Progenitor cell of endocrine pancreas (in vitro differentiated cells): ENCODE data around the gene BCKDK. TPM values are rescaled to one million over a fixed set of nuclear protein-coding genes. Genes with fewer than 3 reads are reported as not detected.
A peak's percentile ranks its signal among the peaks of the same experiment; 100 is the strongest.

Experiments
- DNase-seq: peaks from one replicate; pipeline ENCODE4 v3.0.0; 2021; ENCODE audit warnings: low spot score; ENCODE audit not compliant: unreplicated experiment
- H3K27ac Mint-ChIP-seq: 2 replicates; pipeline ENCODE4 v1.8.0; 2021; ENCODE audit warnings: mild to moderate bottlenecking, moderate library complexity, mixed read lengths
- H3K27me3 Mint-ChIP-seq: 2 replicates; pipeline ENCODE4 v1.8.0; 2021; ENCODE audit warnings: mixed read lengths
- H3K36me3 Mint-ChIP-seq: 2 replicates; pipeline ENCODE4 v1.8.0; 2022; ENCODE audit warnings: mixed read lengths; ENCODE audit not compliant: insufficient read depth
- H3K4me1 Mint-ChIP-seq: 2 replicates; pipeline ENCODE4 v1.8.0; 2021; ENCODE audit warnings: low read depth, mixed read lengths
- H3K4me3 Mint-ChIP-seq: 2 replicates; pipeline ENCODE4 v1.8.0; 2021; ENCODE audit warnings: low read depth, mild to moderate bottlenecking, moderate library complexity, mixed read lengths
- H3K9me3 Mint-ChIP-seq: 2 replicates; pipeline ENCODE4 v1.8.0; 2021; ENCODE audit warnings: low read depth, mixed read lengths
- total RNA-seq: library from RNA; stranded (reverse); gene quantifications from 2 replicates; pipeline ENCODE4 v1.2.1, GENCODE V29; 2021
- TF ChIP-seq, protein P1 (sequence below): fragments of 200-600 bp; sonication (generic); IDR thresholded peaks from one replicate; pipeline ENCODE4 v1.5.0; 2021; ENCODE audit warnings: antibody characterized with exemption, mild to moderate bottlenecking; ENCODE audit not compliant: unreplicated experiment

Gene BCKDK
- total RNA-seq, 1 donor from 2014 or later: 41.7 TPM

DNA sequence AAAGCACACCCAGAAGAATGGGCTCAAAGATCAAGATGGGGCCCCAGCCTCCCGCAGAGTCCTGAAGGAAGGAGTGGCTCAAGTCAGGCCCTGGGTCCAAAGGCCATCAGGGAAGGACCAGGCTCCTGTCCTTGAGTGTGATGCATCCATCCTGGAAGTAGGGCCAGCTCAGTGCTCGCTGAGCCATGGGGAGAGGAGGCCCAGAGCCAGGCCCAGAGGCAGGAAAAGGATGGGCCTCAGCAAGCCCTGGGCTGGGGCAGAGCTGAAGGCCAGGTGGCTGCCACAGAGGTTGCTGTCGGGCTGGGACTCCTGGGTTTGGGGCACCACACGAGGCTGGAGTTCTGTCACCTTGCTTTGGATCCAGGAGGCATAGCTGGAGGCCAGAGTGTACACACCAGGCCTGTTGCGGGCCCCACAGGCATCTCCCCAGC, 23.7 kb downstream of the BCKDK start:
- peaks cover 40% of the 10 kb centered on the region for H3K4me1 Mint-ChIP-seq
- no peak overlapping the region for H3K4me3 Mint-ChIP-seq
- peak overlapping the region; percentile 98 for H3K27ac Mint-ChIP-seq
- H3K36me3 Mint-ChIP-seq: peaks cover 15% of the 10 kb centered on the region
- no peak for DNase-seq
- no peaks in the 10 kb centered on the region for H3K27me3 Mint-ChIP-seq
- TF ChIP-seq, protein P1, sequence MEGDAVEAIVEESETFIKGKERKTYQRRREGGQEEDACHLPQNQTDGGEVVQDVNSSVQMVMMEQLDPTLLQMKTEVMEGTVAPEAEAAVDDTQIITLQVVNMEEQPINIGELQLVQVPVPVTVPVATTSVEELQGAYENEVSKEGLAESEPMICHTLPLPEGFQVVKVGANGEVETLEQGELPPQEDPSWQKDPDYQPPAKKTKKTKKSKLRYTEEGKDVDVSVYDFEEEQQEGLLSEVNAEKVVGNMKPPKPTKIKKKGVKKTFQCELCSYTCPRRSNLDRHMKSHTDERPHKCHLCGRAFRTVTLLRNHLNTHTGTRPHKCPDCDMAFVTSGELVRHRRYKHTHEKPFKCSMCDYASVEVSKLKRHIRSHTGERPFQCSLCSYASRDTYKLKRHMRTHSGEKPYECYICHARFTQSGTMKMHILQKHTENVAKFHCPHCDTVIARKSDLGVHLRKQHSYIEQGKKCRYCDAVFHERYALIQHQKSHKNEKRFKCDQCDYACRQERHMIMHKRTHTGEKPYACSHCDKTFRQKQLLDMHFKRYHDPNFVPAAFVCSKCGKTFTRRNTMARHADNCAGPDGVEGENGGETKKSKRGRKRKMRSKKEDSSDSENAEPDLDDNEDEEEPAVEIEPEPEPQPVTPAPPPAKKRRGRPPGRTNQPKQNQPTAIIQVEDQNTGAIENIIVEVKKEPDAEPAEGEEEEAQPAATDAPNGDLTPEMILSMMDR: no peak
- H3K9me3 Mint-ChIP-seq: no peaks in the 10 kb centered on the region

DNA sequence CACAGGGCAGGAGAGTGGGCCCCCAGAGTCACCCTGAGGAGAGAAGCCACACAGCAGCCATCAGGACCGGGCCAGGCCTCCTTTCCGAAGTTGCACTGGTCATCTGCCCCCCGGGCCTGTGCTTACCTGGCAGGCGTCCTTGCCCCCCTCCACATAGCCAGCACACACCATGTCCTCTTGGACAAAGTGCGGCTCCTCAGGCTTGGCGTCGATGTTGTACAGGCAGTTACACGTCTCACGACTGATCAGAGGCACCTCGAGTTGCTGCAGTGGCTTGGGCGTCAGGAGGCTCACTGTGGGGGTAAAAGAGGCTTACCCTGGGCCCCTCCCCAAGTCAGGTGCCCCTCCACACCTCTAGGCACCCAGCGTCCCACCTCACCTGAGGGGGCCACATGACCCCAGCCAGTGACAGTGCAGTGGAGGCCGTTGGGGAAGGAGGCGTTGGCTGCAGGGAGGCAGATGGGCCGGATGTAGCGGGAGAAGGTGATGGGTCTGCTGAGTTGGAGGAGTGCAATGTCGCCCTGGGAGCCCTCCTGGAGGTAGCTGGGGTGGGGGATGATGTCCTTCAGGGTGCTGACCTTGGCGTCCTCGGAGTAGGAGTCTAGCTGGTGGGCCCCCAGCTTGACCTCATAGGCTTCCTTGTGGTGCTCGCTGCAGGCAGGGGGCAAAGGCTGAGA, 24.3 kb downstream of the BCKDK start:
- Mint-ChIP-seq H3K4me1 (peaks cover 40% of the 10 kb centered on the region), H3K36me3 (peaks cover 15% of the 10 kb centered on the region), H3K4me3 (no peak overlapping the region), H3K27ac (peak overlapping the region; percentile 10), H3K9me3 (no peaks in the 10 kb centered on the region), H3K27me3 (no peaks in the 10 kb centered on the region)
- TF ChIP-seq, protein P1: no peak
- no peak for DNase-seq

DNA sequence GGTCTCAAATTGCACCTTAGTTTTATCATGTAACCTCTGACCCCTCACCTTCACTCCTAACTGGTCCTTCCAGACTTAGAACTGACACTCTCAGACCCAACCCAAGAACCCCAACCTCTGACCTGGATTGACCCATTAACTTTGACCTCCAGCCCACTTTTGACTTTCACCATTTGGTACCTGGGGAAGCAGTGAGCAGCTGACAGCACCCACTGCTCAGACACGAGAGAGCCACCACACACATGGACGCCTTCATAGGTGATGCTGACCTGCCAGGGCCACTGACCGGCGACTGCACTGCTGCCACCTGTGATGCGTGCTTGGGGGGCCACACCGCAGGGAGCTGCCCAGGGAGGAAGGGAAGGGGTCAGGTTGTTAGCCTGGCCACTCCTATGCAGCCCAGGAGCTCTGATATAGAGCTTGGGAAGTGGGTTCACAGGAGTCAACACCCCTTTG, 24.9 kb downstream of the BCKDK start:
- peaks cover 14% of the 10 kb centered on the region for H3K36me3 Mint-ChIP-seq

DNA sequence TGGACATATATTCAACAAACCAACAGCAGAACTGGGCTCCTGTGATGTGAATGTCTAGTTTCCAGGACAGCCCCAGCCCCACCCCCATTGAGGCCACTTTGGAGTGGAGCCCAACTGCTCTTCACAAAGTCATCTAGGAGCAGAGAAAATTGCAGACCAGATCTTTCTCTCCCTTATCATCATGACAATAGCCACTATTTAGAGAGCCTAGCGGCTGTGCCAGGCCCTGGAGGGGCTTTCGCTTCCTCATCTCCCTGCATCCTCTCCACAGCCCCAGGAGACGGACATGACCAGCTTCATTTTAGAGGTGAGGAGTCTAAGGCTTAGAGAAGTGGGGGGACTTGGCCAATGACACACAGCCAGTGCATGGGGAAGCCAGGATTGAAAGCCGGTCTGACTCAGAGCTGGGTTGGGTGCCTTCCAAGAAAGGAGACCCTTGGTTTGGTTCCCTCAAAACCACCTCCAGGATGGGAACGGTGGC, 25.9 kb downstream of the BCKDK start:
- Mint-ChIP-seq H3K36me3 (peaks cover 14% of the 10 kb centered on the region), H3K4me3 (peak overlapping the region; percentile 91), H3K9me3 (no peaks in the 10 kb centered on the region), H3K4me1 (peaks cover 49% of the 10 kb centered on the region), H3K27ac (peak overlapping the region; percentile 98), H3K27me3 (no peaks in the 10 kb centered on the region)
- no peak for DNase-seq
- TF ChIP-seq, protein P1: no peak

More for the DNA sequence above, 24.9 kb downstream of the BCKDK start:
- H3K9me3 Mint-ChIP-seq: no peaks in the 10 kb centered on the region
- peak overlapping the region; percentile 91 for H3K4me3 Mint-ChIP-seq
- H3K4me1 Mint-ChIP-seq: peaks cover 40% of the 10 kb centered on the region
- TF ChIP-seq, protein P1: no peak
- DNase-seq: no peak
- H3K27me3 Mint-ChIP-seq: no peaks in the 10 kb centered on the region
- H3K27ac Mint-ChIP-seq: peak overlapping the region; percentile 93

DNA sequence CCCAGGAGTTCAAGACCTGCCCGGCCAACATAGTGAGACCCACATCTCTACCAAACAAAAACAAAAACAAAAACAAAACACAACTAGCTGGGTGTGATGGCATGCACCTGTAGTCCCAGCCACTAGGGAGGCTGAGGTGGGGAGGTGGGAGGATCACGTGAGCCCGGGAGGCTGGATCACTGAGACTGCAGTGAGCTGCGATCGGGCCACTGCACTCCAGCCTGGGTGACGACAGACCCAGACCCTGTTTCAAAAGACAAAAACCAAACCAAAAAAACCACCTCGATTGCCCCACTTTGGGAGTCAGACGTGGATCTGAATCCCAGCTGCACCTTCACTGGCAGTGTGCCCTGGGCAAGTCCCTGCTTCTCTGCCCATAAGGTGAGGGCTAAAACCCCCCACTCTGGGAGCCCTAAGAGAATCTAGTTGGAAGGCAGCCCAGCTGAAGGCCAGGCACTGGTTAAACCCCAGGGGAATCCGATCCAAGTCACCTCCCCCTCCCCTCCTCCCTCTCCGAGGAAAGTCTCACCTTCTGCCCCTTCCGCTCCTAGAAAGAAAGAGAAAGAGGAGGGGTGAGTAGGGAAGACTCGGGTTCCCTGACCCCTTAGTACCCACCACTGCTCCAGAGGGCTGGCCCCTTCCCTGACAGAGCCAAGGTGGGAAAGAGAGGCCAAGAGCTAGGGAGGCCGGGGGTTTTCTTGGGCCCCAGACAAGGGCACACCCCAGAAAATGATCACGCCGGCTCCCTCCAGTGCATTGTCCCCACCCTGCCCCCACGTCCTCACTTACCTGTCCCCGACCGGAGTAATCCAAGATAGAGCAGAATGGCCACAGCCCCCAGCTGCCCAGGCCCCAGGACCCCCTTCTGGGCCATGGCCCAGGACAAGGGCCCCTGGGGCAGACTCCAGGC, 26.7 kb downstream of the BCKDK start:
- peaks cover 49% of the 10 kb centered on the region for H3K4me1 Mint-ChIP-seq
- H3K27me3 Mint-ChIP-seq: no peaks in the 10 kb centered on the region

More for the DNA sequence above, 26.7 kb downstream of the BCKDK start:
- DNase-seq: no peak
- no peaks in the 10 kb centered on the region for H3K9me3 Mint-ChIP-seq
- H3K36me3 Mint-ChIP-seq: peaks cover 14% of the 10 kb centered on the region
- TF ChIP-seq, protein P1: peak; percentile 43
- H3K27ac Mint-ChIP-seq: peak overlapping the region; percentile 98
- peak overlapping the region; percentile 91 for H3K4me3 Mint-ChIP-seq
